H1 (cell line): Measurements from ENCODE around the gene TAF15. TPM values are rescaled to one million over a fixed set of nuclear protein-coding genes. Genes with fewer than 3 reads are reported as not detected.

Source experiments
- ASH2L ChIP-seq: fragments of 200-600, 300-600 bp; sonication (generic); IDR thresholded peaks from one replicate; pipeline ENCODE4 v1.7.1; 2017; ENCODE audit warnings: low read length
- CHD1 ChIP-seq: IDR thresholded peaks from 2 replicates; pipeline ENCODE4 v1.6.1; 2012; ENCODE audit warnings: low read depth, low read length, improper control_type of control experiment
- CHD2 ChIP-seq: IDR thresholded peaks from 2 replicates; pipeline ENCODE4 v1.6.1; 2012; ENCODE audit warnings: low read length, improper control_type of control experiment
- CHD7 ChIP-seq: fragments of 300-600 bp; sonication (generic); IDR thresholded peaks from 2 replicates; pipeline ENCODE4 v1.7.1; 2012; ENCODE audit warnings: low read length, moderate library complexity, mild to moderate bottlenecking, inconsistent platforms; ENCODE audit not compliant: insufficient replicate concordance
- CTCF ChIP-seq, 3 experiments: IDR thresholded peaks; 1 replicate in 2 of 3; 2 replicates in 1 of 3; pipeline versions ENCODE4 v1.5.1 to v1.6.1; 2011; ENCODE audit warnings: low read length in 3 of 3, mild to moderate bottlenecking in 3 of 3, inconsistent platforms in 2 of 3, low read depth in 1 of 3, moderate library complexity in 1 of 3; ENCODE audit not compliant: insufficient read depth in 1 of 3; ENCODE audit errors: control extremely low read depth in 1 of 3
- EGR1 ChIP-seq: IDR thresholded peaks from 2 replicates; pipeline ENCODE4 v1.6.1; 2011; ENCODE audit warnings: low read depth, low read length, borderline replicate concordance
- KDM1A ChIP-seq: fragments of 200-600, 300-600 bp; sonication (generic); IDR thresholded peaks from 2 replicates; pipeline ENCODE4 v1.7.1; 2016; ENCODE audit warnings: mild to moderate bottlenecking, low read length, borderline replicate concordance
- MAFK ChIP-seq: IDR thresholded peaks from 2 replicates; pipeline ENCODE4 v1.6.1; 2012; ENCODE audit warnings: low read depth, mild to moderate bottlenecking, improper control_type of control experiment, low read length
- RFX5 ChIP-seq: IDR thresholded peaks from 2 replicates; pipeline ENCODE4 v1.6.1; 2011; ENCODE audit warnings: low read depth, low read length, improper control_type of control experiment, borderline replicate concordance
- polyA plus RNA-seq, 7 experiments: library from polyadenylated mRNA; depleted of rRNA in 3 of 7; stranded (reverse) in 5 of 7; unstranded in 2 of 7; fragments of >200 nt in 5 of 7; fragments of 200-250 nt in 2 of 7; gene quantifications; 1 replicate in 5 of 7; 2 replicates in 1 of 7; 4 replicates in 1 of 7; pipeline versions ENCODE4 v1.2.1 to v1.2.3, GENCODE V29; 2011 to 2013; ENCODE audit warnings: missing spikeins in 2 of 7, mixed read lengths in 2 of 7
- total RNA-seq: library from RNA; stranded (reverse); fragmentation: NEBNext Ultra II Directional; extraction: Animal tissue kit (Norgen Biotek cat#: 25700); gene quantifications from 2 replicates; pipeline ENCODE4 v1.2.1, GENCODE V29; 2021

The TAF15 gene
- total and polyA plus RNA-seq, 2 of the 8 experiments (the other 6 are each of a cell fraction or from before 2014, with no cell fraction given) = 80.1 to 338 TPM

- TF ChIP-seq CHD7 = no peak
- peak; percentile 5 to 60 (median 43); a peak in 2 of 4 replicates for TF ChIP-seq CTCF (IDR thresholded peaks at IDR 0.05; ENCODE audit: control extremely low read depth in 1 of 3, insufficient read depth in 1 of 3, low read depth in 1 of 3, low read length in 3 of 3)
- no peak for TF ChIP-seq RFX5
- TF ChIP-seq ASH2L = no peak
- TF ChIP-seq MAFK = no peak
- TF ChIP-seq CHD2 = no peak
- TF ChIP-seq EGR1 = no peak
- TF ChIP-seq CHD1 = no peak
- TF ChIP-seq KDM1A = peak; percentile 83
Measured at GRCh38 chr17:35769895-35770486, 39.3 kb upstream of the TAF15 start (continued).
